ENCODE measurements around the gene B3GNT3. TPM values are rescaled to one million over a fixed set of nuclear protein-coding genes. Genes with fewer than 3 reads are reported as not detected.
"Not testable (repeated sequence)": the region's sequence is repeated elsewhere in the genome, so short reads cannot be mapped to it uniquely, and the experiment has no call there.

The B3GNT3 gene
- total RNA-seq, 2 experiments from 2014 or later: not detected

- Mint-ChIP-seq H3K9me3 (no peaks in the 10 kb centered on the region), H3K27me3 (peaks cover 13% of the 10 kb centered on the region), H3K4me3 (no peak overlapping the region), H3K36me3 (ENCODE audit: low read depth) (peaks cover 19% of the 10 kb centered on the region), H3K4me1 (peaks cover 42% of the 10 kb centered on the region), H3K27ac (peak overlapping the region; percentile 44)
- ChIA-PET POLR2A (interaction anchor here (1.1 to 3.1 kb wide), 4 partner anchors 13 to 69 kb away, joined by 3 to 15 read pairs (median 4); partner anchors contain the start of gene RPL18A), CTCF (interaction anchor here (1.0 to 2.3 kb wide), 6 partner anchors 7 to 142 kb away, joined by 4 to 11 read pairs (median 4); partner anchors contain the start of genes CCDC124 and RPL18A)
- no peak for DNase-seq
These were observed 4.7 kb upstream of the B3GNT3 start for GRCh38 chr19:17790059-17790780.

DNA sequence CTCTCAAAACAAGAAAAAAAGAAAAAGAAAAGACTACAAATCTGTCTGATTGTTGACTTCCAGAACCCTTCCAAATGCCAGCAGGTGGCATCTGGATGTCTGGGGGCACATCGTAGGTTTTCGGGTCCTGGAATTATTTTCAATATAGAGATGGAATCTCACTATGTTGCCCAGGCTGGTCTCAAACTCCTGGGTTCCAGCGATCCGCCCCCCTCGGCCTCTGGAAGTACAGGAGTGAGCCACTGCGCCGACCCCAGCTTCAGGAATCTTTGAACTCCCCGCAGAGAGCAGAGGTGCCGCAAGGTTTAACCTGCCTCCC, 567 bp upstream of the B3GNT3 start:
- DNase-seq: no peak
- H3K27me3 Mint-ChIP-seq: peaks cover 20% of the 10 kb centered on the region
- no peaks in the 10 kb centered on the region for H3K9me3 Mint-ChIP-seq
- no peak overlapping the region for H3K4me3 Mint-ChIP-seq
- ChIA-PET POLR2A (no interaction called here), CTCF (interaction anchor here (1.1 to 1.8 kb wide), 2 partner anchors 9 to 65 kb away, joined by 3 to 4 read pairs; partner anchors contain the start of gene RPL18A)
- peaks cover 63% of the 10 kb centered on the region for H3K4me1 Mint-ChIP-seq
- H3K36me3 Mint-ChIP-seq (ENCODE audit: low read depth): no peaks in the 10 kb centered on the region
- H3K27ac Mint-ChIP-seq: no peak overlapping the region

- H3K4me3 Mint-ChIP-seq: no peak overlapping the region
- H3K36me3 Mint-ChIP-seq (ENCODE audit: low read depth): no peaks in the 10 kb centered on the region
- ChIA-PET POLR2A (interaction anchor here (1.1 kb wide), 1 partner anchor 60 kb away, joined by 5 read pairs; no protein-coding TSS in a partner anchor), CTCF (interaction anchor here (1.0 to 1.8 kb wide), 2 partner anchors 8 to 64 kb away, joined by 4 read pairs; partner anchors contain the start of gene RPL18A)
- DNase-seq: no peak
- peaks cover 20% of the 10 kb centered on the region for H3K27me3 Mint-ChIP-seq
- no peak overlapping the region for H3K27ac Mint-ChIP-seq
- H3K9me3 Mint-ChIP-seq: no peaks in the 10 kb centered on the region
- peaks cover 55% of the 10 kb centered on the region for H3K4me1 Mint-ChIP-seq
These were observed 538 bp downstream of the B3GNT3 start for GRCh38 chr19:17795495-17795856.

- Mint-ChIP-seq H3K4me1 (peaks cover 49% of the 10 kb centered on the region), H3K4me3 (no peak overlapping the region), H3K9me3 (no peaks in the 10 kb centered on the region), H3K27ac (no peak overlapping the region), H3K36me3 (ENCODE audit: low read depth) (no peaks in the 10 kb centered on the region), H3K27me3 (peaks cover 20% of the 10 kb centered on the region)
- ChIA-PET POLR2A (interaction anchor here (1.1 to 1.2 kb wide), 3 partner anchors 53 to 59 kb away, joined by 3 to 5 read pairs (median 3); no protein-coding TSS in a partner anchor), CTCF (interaction anchor here (1.0 to 1.2 kb wide), 3 partner anchors 12 to 63 kb away, joined by 3 to 5 read pairs (median 4); partner anchors contain the start of gene RPL18A)
- no peak for DNase-seq
These were observed 1.3 kb downstream of the B3GNT3 start for GRCh38 chr19:17796013-17796837.

- H3K36me3 Mint-ChIP-seq (ENCODE audit: low read depth): no peaks in the 10 kb centered on the region
- H3K9me3 Mint-ChIP-seq: no peaks in the 10 kb centered on the region
- peaks cover 20% of the 10 kb centered on the region for H3K27me3 Mint-ChIP-seq
- peaks cover 42% of the 10 kb centered on the region for H3K4me1 Mint-ChIP-seq
- POLR2A ChIA-PET: interaction anchor here (1.1 to 1.2 kb wide), 3 partner anchors 53 to 59 kb away, joined by 3 to 5 read pairs (median 3); no protein-coding TSS in a partner anchor
- no peak for DNase-seq
- no peak overlapping the region for H3K4me3 Mint-ChIP-seq
- H3K27ac Mint-ChIP-seq: no peak overlapping the region
- CTCF ChIA-PET: interaction anchor here (1.2 kb wide), 2 partner anchors 13 to 14 kb away, joined by 3 to 5 read pairs; no protein-coding TSS in a partner anchor
These were observed 2.0 kb downstream of the B3GNT3 start for GRCh38 chr19:17796838-17797423.

DNA sequence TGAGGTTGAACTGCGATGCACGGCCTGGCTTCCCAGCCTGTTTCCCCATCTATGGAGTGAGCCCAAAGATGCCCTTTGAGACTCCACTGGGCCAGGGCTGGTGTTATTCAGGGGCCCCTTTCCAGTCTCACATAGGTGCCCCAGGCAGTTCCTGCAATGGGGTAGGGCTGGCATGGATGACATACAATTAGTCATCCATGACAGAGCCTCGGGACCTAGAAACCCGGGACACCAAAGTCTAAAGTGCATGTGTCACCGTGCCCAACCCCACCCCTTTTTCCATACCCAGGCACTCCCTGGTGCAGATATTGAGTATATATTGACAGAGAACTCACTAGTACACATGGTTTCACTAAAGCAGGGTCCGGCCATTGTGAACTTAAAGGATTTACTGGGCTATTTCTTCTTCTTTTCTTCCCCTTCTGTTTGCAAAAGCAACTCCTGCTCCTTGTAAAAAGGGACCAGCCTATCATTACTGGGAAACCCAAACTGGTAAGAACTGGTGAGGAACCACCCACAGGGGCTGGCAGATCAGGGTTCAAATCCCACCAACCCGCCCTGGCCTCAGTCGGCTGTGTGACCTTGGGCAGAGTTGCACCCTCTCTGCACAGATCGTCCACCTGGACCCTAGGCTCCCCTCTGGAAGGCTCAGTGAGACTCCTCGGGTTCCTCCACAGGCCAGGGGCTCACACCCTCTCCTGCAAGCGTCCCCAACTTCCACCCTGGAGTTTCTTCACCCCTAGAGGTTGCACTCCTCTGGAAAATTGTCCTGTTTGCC, 2.7 kb downstream of the B3GNT3 start:
- Mint-ChIP-seq H3K9me3 (no peaks in the 10 kb centered on the region), H3K36me3 (ENCODE audit: low read depth) (no peaks in the 10 kb centered on the region), H3K4me3 (no peak overlapping the region), H3K27ac (no peak overlapping the region), H3K4me1 (peaks cover 46% of the 10 kb centered on the region), H3K27me3 (peaks cover 20% of the 10 kb centered on the region)
- DNase-seq: peak; percentile 36
- ChIA-PET POLR2A (no interaction called here), CTCF (interaction anchor here (1.2 kb wide), 2 partner anchors 13 to 15 kb away, joined by 3 to 5 read pairs; no protein-coding TSS in a partner anchor)

DNA sequence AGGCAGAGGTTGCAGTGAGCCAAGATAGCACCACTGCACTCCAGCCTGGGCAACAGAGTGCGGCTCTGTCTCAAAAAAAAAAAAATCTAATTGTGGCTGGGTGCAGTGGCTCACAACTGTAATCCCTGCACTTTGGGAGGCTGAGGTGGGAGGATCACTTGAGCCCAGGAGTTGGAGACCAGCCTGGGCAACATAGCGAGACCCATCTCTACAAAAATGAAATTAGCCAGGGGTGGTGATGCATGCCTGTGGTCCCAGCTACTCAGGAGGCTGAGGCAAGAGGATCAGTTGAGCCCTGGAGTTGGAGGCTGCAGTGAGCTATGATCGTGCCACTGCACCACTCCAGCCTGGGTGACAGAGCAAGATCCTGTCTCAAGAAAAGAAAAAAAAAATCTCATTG, 3.7 kb downstream of the B3GNT3 start:
- H3K27ac Mint-ChIP-seq; DNase-seq; H3K9me3 Mint-ChIP-seq; H3K4me3 Mint-ChIP-seq; H3K36me3 Mint-ChIP-seq (ENCODE audit: low read depth): not testable (repeated sequence)
- ChIA-PET CTCF (interaction anchor here (0.9 kb wide), 1 partner anchor 333 kb away, joined by 3 read pairs; no protein-coding TSS in a partner anchor), POLR2A (interaction anchor here (1.5 kb wide), 1 partner anchor 61 kb away, joined by 3 read pairs; no protein-coding TSS in a partner anchor)
- H3K4me1 Mint-ChIP-seq: peaks cover 51% of the 10 kb centered on the region
- peaks cover 19% of the 10 kb centered on the region for H3K27me3 Mint-ChIP-seq

GRCh38 chr19:17802137-17802858, 7.4 kb downstream of the B3GNT3 start:
- peaks cover 51% of the 10 kb centered on the region for H3K4me1 Mint-ChIP-seq
- H3K36me3 Mint-ChIP-seq (ENCODE audit: low read depth): no peaks in the 10 kb centered on the region
- peaks cover 3% of the 10 kb centered on the region for H3K27me3 Mint-ChIP-seq
- POLR2A ChIA-PET: interaction anchor here (1.0 to 3.5 kb wide), 11 partner anchors 11 to 199 kb away, joined by 3 to 32 read pairs (median 4); partner anchors contain the start of genes FCHO1, JAK3 and RPL18A
- H3K4me3 Mint-ChIP-seq: no peak overlapping the region
- CTCF ChIA-PET: interaction anchor here (1.1 to 2.3 kb wide), 6 partner anchors 11 to 130 kb away, joined by 3 to 16 read pairs (median 8); partner anchors contain the start of genes CCDC124, JAK3 and RPL18A
- DNase-seq: no peak
- H3K9me3 Mint-ChIP-seq: no peaks in the 10 kb centered on the region
- peak overlapping the region; percentile 68 for H3K27ac Mint-ChIP-seq

DNA sequence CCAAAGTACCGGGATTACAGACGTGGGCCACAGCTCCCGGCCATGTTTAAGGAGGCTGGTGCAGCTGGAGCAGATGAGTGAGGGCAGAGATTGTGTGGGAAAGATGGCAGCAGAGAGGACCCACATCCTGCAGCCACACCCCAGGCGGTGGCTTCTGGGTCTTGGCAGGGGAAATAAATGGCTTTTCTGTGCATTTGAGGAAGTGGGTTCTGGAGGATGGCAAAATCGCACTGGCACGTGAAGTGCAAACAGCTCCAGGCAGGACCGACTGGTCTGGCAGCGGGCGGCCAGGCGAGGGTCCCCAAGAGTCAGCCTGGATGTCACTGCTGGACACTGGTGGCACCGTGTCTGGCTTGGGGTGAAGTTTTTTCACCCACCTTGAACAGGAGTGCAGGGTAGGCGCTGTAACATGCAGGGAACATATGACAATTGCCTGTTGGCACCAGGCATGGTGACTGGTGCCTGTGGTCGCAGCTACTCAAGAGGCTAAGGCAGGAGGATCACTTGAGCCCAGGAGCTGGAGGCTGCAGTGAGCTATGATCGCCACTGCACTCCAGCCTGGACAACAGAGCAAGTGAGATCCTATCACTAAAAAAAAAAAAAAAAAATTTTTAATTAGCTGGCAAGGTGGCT, 8.4 kb downstream of the B3GNT3 start:
- Mint-ChIP-seq H3K36me3 (ENCODE audit: low read depth) (no peaks in the 10 kb centered on the region), H3K4me1 (peaks cover 49% of the 10 kb centered on the region), H3K27ac (peak overlapping the region; percentile 97), H3K4me3 (peak overlapping the region; percentile 49), H3K9me3 (no peaks in the 10 kb centered on the region), H3K27me3 (peaks cover 8% of the 10 kb centered on the region)
- POLR2A ChIA-PET: interaction anchor here (0.9 to 3.5 kb wide), 18 partner anchors 9 to 198 kb away, joined by 3 to 32 read pairs (median 3); partner anchors contain the start of genes JAK3 and RPL18A
- peak; percentile 78 for DNase-seq
- CTCF ChIA-PET: interaction anchor here (0.6 to 2.3 kb wide), 8 partner anchors 9 to 55 kb away, joined by 3 to 16 read pairs (median 7); partner anchors contain the start of genes B3GNT3, JAK3 and RPL18A

GRCh38 chr19:17805427-17805826, 10.5 kb downstream of the B3GNT3 start:
- H3K4me1 Mint-ChIP-seq: peaks cover 49% of the 10 kb centered on the region
- H3K27ac Mint-ChIP-seq: no peak overlapping the region
- ChIA-PET CTCF (no interaction called here), POLR2A (interaction anchor here (1.2 to 3.5 kb wide), 3 partner anchors 8 to 41 kb away, joined by 3 to 32 read pairs (median 4); partner anchors contain the start of gene JAK3)
- H3K36me3 Mint-ChIP-seq (ENCODE audit: low read depth): no peaks in the 10 kb centered on the region
- DNase-seq: no peak
- no peaks in the 10 kb centered on the region for H3K9me3 Mint-ChIP-seq
- peaks cover 11% of the 10 kb centered on the region for H3K27me3 Mint-ChIP-seq
- no peak overlapping the region for H3K4me3 Mint-ChIP-seq

DNA sequence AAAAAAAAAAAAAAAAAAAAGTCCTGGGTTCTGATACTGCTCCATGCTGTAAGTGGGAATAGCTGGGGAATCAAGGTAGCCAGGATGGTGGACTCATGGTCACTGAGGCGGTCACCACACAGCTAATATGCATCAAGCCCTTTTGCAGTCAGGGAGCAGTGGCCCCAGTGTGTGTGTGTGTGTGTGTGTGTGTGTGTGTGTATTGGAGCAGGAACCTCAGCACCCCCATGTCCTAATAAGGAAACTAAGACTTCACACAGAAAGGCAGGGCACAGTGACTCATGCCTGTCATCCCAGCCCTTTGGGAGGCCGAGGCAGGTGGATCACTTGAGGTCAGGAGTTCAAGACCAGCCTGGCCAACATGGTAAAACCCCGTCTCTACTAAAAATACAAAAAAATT, 12.0 kb downstream of the B3GNT3 start:
- peak; percentile 35 for DNase-seq
- CTCF ChIA-PET: interaction anchor here (0.6 to 1.0 kb wide), 2 partner anchors 15 to 25 kb away, joined by 3 to 4 read pairs; no protein-coding TSS in a partner anchor
- Mint-ChIP-seq H3K27ac (no peak overlapping the region), H3K4me3 (no peak overlapping the region), H3K4me1 (peaks cover 49% of the 10 kb centered on the region), H3K9me3 (no peaks in the 10 kb centered on the region), H3K36me3 (ENCODE audit: low read depth) (no peaks in the 10 kb centered on the region), H3K27me3 (peaks cover 11% of the 10 kb centered on the region)
- POLR2A ChIA-PET: interaction anchor here (1.6 kb wide), 1 partner anchor 20 kb away, joined by 4 read pairs; no protein-coding TSS in a partner anchor

All from activated CD4-positive, alpha-beta memory T cell treated with anti-CD3 and anti-CD28 coated beads, Interleukin-2, amount 10 ng/mL, durations not matched to agents 7 days and 5 days (primary cell).